H1 (cell line): ENCODE results near the gene MICALL2. TPM values are rescaled to one million over a fixed set of nuclear protein-coding genes. Genes with fewer than 3 reads are reported as not detected.

Source experiments
- CTCF ChIA-PET: fragments of 300-600 bp; sonication (Branson Sonifier 250); formaldehyde crosslinking; loops from one replicate; lab custom pipeline; 2021; ENCODE audit not compliant: partially characterized antibody; lab: Charles Lee
- POLR2A ChIA-PET: fragments of 300-600 bp; sonication (Branson Sonifier 250); formaldehyde crosslinking; loops from one replicate; lab custom pipeline; 2021; ENCODE audit warnings: inconsistent platforms; ENCODE audit not compliant: partially characterized antibody; lab: Charles Lee
- DNase-seq, 2 experiments: peaks; one replicate each; pipeline versions ENCODE4 v3.0.0 to v3.0.0-alpha.2; 2010 to 2022; ENCODE audit warnings: low spot score in 2 of 2, low read depth in 1 of 2, mixed read lengths in 1 of 2
- FAIRE-seq: peaks from 2 replicates; lab custom pipeline; 2011; peaks lifted over from hg19 to GRCh38; lab: Jason Lieb, UNC
- H2AFZ ChIP-seq: 2 replicates; pipeline ENCODE4 v1.8.1; 2012; ENCODE audit warnings: low read length, inconsistent platforms
- H2AK5ac ChIP-seq: 2 replicates; pipeline ENCODE4 v1.6.1; 2013; ENCODE audit warnings: low read depth, low read length
- H2BK120ac ChIP-seq: replicated peaks from 2 replicates; pipeline ENCODE3; 2013; ENCODE audit warnings: low read depth, low read length, inconsistent platforms
- H2BK12ac ChIP-seq: 2 replicates; pipeline ENCODE4 v1.6.1; 2013; ENCODE audit warnings: low read depth, low read length
- H2BK15ac ChIP-seq: 2 replicates; pipeline ENCODE4 v1.6.1; 2013; ENCODE audit warnings: low read length
- H2BK20ac ChIP-seq: 2 replicates; pipeline ENCODE4 v1.6.1; 2013; ENCODE audit warnings: low read length
- H2BK5ac ChIP-seq: 2 replicates; pipeline ENCODE4 v1.6.1; 2013; ENCODE audit warnings: low read depth, low read length
- H3K14ac ChIP-seq: 2 replicates; pipeline ENCODE4 v1.6.1; 2013; ENCODE audit warnings: inconsistent platforms; ENCODE audit not compliant: insufficient read length
- H3K18ac ChIP-seq: 2 replicates; pipeline ENCODE4 v1.6.1; 2013; ENCODE audit warnings: low read length; ENCODE audit errors: extremely low read depth
- H3K23ac ChIP-seq: 2 replicates; pipeline ENCODE4 v1.6.1; 2013; ENCODE audit warnings: inconsistent platforms; ENCODE audit not compliant: insufficient read length
- H3K23me2 ChIP-seq: 2 replicates; pipeline ENCODE4 v1.6.1; 2013; ENCODE audit warnings: low read depth, low read length
- H3K27ac ChIP-seq: 2 replicates; pipeline ENCODE4 v1.6.1; 2011; ENCODE audit warnings: low read depth, low read length, inconsistent platforms
- H3K27me3 ChIP-seq, 4 experiments: replicated peaks in 1 of 4; 1 replicate in 1 of 4; 2 replicates in 3 of 4; pipeline versions ENCODE4 v1.6.1 to v1.8.1; 2011 to 2013; ENCODE audit warnings: low read length in 3 of 4, mild to moderate bottlenecking in 3 of 4, inconsistent platforms in 2 of 4, mixed read lengths in 2 of 4, moderate library complexity in 1 of 4; ENCODE audit not compliant: control insufficient read depth in 3 of 4, insufficient read depth in 3 of 4; ENCODE audit errors: extremely low read depth in 1 of 4
- H3K36me3 ChIP-seq, 4 experiments: 2 replicates each; pipeline versions ENCODE4 v1.6.1 to v1.8.1; 2011 to 2013; ENCODE audit warnings: mild to moderate bottlenecking in 4 of 4, low read length in 3 of 4, moderate library complexity in 2 of 4, control low read depth in 1 of 4, inconsistent platforms in 1 of 4; ENCODE audit not compliant: insufficient read depth in 4 of 4, control insufficient read depth in 2 of 4
- H3K4ac ChIP-seq: replicated peaks from 2 replicates; pipeline ENCODE3; 2013; ENCODE audit warnings: low read length, low read depth, mixed read lengths, inconsistent platforms; ENCODE audit not compliant: insufficient read length
- H3K4me1 ChIP-seq, 4 experiments: replicated peaks in 1 of 4; 1 replicate in 1 of 4; 2 replicates in 3 of 4; pipeline versions ENCODE4 v1.6.1 to v1.8.1; 2011 to 2013; ENCODE audit warnings: low read length in 3 of 4, inconsistent platforms in 2 of 4, mixed read lengths in 1 of 4; ENCODE audit not compliant: insufficient read depth in 4 of 4, control insufficient read depth in 3 of 4
- H3K4me2 ChIP-seq, 2 experiments: 2 replicates each; pipeline versions ENCODE4 v1.6.1 to v1.8.1; 2011 to 2013; ENCODE audit warnings: low read depth in 2 of 2, low read length in 2 of 2, control low read depth in 1 of 2, inconsistent platforms in 1 of 2, mild to moderate bottlenecking in 1 of 2; ENCODE audit not compliant: insufficient read depth in 1 of 2
- H3K4me3 ChIP-seq, 4 experiments: fragments of 200-600, 300-600 bp in 1 of 4; sonication (generic), shearing (Covaris generic), sonication (Bioruptor Twin) in 1 of 4; 2 replicates each; pipeline versions ENCODE4 v1.5.1 to v1.8.1; 2011 to 2016; ENCODE audit warnings: low read length in 4 of 4, low read depth in 3 of 4, control low read depth in 2 of 4, inconsistent platforms in 2 of 4, mild to moderate bottlenecking in 2 of 4, mixed read lengths in 1 of 4, moderate library complexity in 1 of 4; ENCODE audit not compliant: insufficient read depth in 2 of 4; ENCODE audit errors: extremely low read depth in 1 of 4
- H3K56ac ChIP-seq: replicated peaks from 2 replicates; pipeline ENCODE3; 2013; ENCODE audit warnings: low read depth, mild to moderate bottlenecking, mixed read lengths, low read length, inconsistent platforms; ENCODE audit not compliant: insufficient read length
- H3K79me1 ChIP-seq: 2 replicates; pipeline ENCODE4 v1.6.1; 2013; ENCODE audit warnings: low read depth, low read length, control low read depth
- H3K79me2 ChIP-seq, 2 experiments: 2 replicates each; pipeline versions ENCODE4 v1.6.1 to v1.8.1; 2012 to 2013; ENCODE audit warnings: low read length in 2 of 2, mild to moderate bottlenecking in 2 of 2, inconsistent platforms in 1 of 2; ENCODE audit not compliant: insufficient read depth in 2 of 2, control insufficient read depth in 1 of 2
- H3K9ac ChIP-seq, 4 experiments: replicated peaks in 1 of 4; 1 replicate in 1 of 4; 2 replicates in 3 of 4; pipeline versions ENCODE4 v1.6.1 to v1.8.1; 2011 to 2013; ENCODE audit warnings: low read depth in 3 of 4, low read length in 3 of 4, control low read depth in 2 of 4, mild to moderate bottlenecking in 2 of 4, moderate library complexity in 2 of 4, inconsistent platforms in 1 of 4; ENCODE audit errors: extremely low read depth in 1 of 4
- H3K9me3 ChIP-seq, 2 experiments: 2 replicates each; pipeline versions ENCODE4 v1.6.1 to v1.8.1; 2012 to 2013; ENCODE audit warnings: mild to moderate bottlenecking in 2 of 2, moderate library complexity in 2 of 2, control low read depth in 1 of 2, inconsistent platforms in 1 of 2, low read depth in 1 of 2, low read length in 1 of 2, mixed read lengths in 1 of 2; ENCODE audit not compliant: insufficient read depth in 2 of 2
- H4K20me1 ChIP-seq, 2 experiments: replicated peaks in 1 of 2; 2 replicates each; pipeline versions ENCODE3 to v1.8.1; 2011 to 2013; ENCODE audit warnings: inconsistent platforms in 2 of 2, low read length in 2 of 2, mild to moderate bottlenecking in 1 of 2; ENCODE audit not compliant: insufficient read depth in 2 of 2, control insufficient read depth in 1 of 2
- H4K5ac ChIP-seq: 2 replicates; pipeline ENCODE4 v1.6.1; 2013; ENCODE audit warnings: low read length, low read depth, mixed read lengths, inconsistent platforms; ENCODE audit not compliant: insufficient read length
- H4K8ac ChIP-seq: 2 replicates; pipeline ENCODE4 v1.8.0; 2013; ENCODE audit warnings: mild to moderate bottlenecking, moderate library complexity, low read length, inconsistent platforms; ENCODE audit not compliant: insufficient read depth; ENCODE audit errors: extremely low read depth
- H4K91ac ChIP-seq: replicated peaks from 2 replicates; pipeline ENCODE3; 2013; ENCODE audit warnings: low read length, mixed read lengths, inconsistent platforms; ENCODE audit not compliant: insufficient read length
- BRCA1 ChIP-seq: IDR thresholded peaks from 2 replicates; pipeline ENCODE4 v1.6.1; 2012; ENCODE audit warnings: low read depth, low read length, improper control_type of control experiment
- FOSL1 ChIP-seq: IDR thresholded peaks from 2 replicates; pipeline ENCODE4 v1.6.1; 2011; ENCODE audit warnings: mild to moderate bottlenecking, low read depth, low read length, moderate library complexity; ENCODE audit not compliant: insufficient read depth
- POU5F1 ChIP-seq: IDR thresholded peaks from 2 replicates; pipeline ENCODE4 v1.6.1; 2011; ENCODE audit warnings: low read depth, mild to moderate bottlenecking, low read length, moderate library complexity
- RBBP5 ChIP-seq: IDR thresholded peaks from 2 replicates; pipeline ENCODE4 v1.7.1; 2012; ENCODE audit warnings: low read depth, mild to moderate bottlenecking, inconsistent platforms, low read length, moderate library complexity, borderline replicate concordance
- SIX5 ChIP-seq: IDR thresholded peaks from 2 replicates; pipeline ENCODE4 v1.6.1; 2011; ENCODE audit warnings: mild to moderate bottlenecking, low read depth, low read length
- SP4 ChIP-seq: IDR thresholded peaks from 2 replicates; pipeline ENCODE4 v1.6.1; 2012; ENCODE audit warnings: low read length, inconsistent platforms
- ZNF274 ChIP-seq: IDR thresholded peaks from 2 replicates; pipeline ENCODE4 v1.7.0; 2012; ENCODE audit warnings: low read length, borderline replicate concordance; ENCODE audit errors: extremely low read depth
- WGBS, 2 experiments: shearing (Covaris generic) in 1 of 2; methylation state at CpG; one replicate each; pipeline versions ENCODE4 v1.1.6 to v1.1.7; 2013 to 2015; ENCODE audit warnings: low lambda C conversion rate in 2 of 2, mixed read lengths in 2 of 2, inconsistent platforms in 1 of 2, low coverage in 1 of 2, missing lambda C conversion rate in 1 of 2; ENCODE audit not compliant: insufficient replicate concordance in 2 of 2, insufficient coverage in 1 of 2, insufficient read length in 1 of 2; ENCODE audit errors: extremely low coverage in 1 of 2, missing lambda C conversion rate in 1 of 2; 5-methylcytosine and 5-hydroxymethylcytosine counted together
- polyA plus RNA-seq, 7 experiments: library from polyadenylated mRNA; depleted of rRNA in 3 of 7; stranded (reverse) in 5 of 7; unstranded in 2 of 7; fragments of >200 nt in 5 of 7; fragments of 200-250 nt in 2 of 7; gene quantifications; 1 replicate in 5 of 7; 2 replicates in 1 of 7; 4 replicates in 1 of 7; pipeline versions ENCODE4 v1.2.1 to v1.2.3, GENCODE V29; 2011 to 2013; ENCODE audit warnings: missing spikeins in 2 of 7, mixed read lengths in 2 of 7
- total RNA-seq: library from RNA; stranded (reverse); fragmentation: NEBNext Ultra II Directional; extraction: Animal tissue kit (Norgen Biotek cat#: 25700); gene quantifications from 2 replicates; pipeline ENCODE4 v1.2.1, GENCODE V29; 2021

The MICALL2 gene
- total and polyA plus RNA-seq, 2 of the 8 experiments (the other 6 are each of a cell fraction or from before 2014, with no cell fraction given) = 5.3 to 8.5 TPM

DNA sequence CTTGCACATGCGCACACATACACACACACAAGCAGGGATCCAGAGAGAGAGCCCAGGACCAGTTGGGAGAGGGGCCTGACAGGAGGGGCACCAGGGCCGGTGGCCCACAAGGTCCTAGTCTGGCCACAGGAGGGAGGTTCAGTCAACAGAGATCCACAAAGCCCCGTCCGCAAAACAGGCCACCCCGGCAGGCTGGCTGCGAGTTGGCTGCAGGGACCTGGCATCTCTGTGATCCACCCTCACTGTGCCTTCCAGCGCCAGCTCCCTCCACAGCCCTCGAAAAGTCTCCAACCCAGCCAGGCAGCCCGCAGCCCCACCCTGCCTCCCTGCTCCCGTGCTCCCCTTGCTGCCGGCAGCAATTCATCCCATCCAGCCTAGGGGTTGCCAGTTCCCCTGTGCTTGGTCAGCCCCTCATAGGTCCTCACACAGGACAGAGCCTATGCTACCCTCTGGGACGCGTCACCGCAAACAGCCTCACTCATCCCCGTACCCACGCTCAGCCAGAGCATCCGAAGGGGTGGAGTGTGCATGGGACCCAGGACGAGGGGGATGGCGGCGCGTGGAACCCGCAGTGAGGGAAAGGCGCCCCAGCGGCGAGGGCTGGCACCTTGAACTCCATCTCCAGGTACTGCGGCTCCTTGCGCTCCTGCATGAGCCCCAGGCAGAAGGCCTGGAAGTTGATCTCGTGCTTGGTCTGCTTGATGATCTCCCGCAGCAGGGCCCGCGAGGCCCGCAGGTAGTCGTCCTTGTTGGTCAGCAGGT, 37.4 kb upstream of the MICALL2 start:
- Histone ChIP-seq H2BK12ac (no peak overlapping the region), H3K23me2 (no peaks in the 10 kb centered on the region), H3K4me1 (no peaks in the 10 kb centered on the region), H2AFZ (no peak overlapping the region), H3K4me3 (no peak overlapping the region), H3K9me3 (no peaks in the 10 kb centered on the region), H3K9ac (no peak overlapping the region), H2AK5ac (no peak overlapping the region), H3K79me2 (peaks cover 0 to 5% of the 10 kb centered on the region in 2 experiments; a peak in 1 of 4 replicates), H3K14ac (no peak overlapping the region), H3K4ac (no peak overlapping the region), H3K27me3 (no peaks in the 10 kb centered on the region), H3K23ac (no peak overlapping the region), H2BK20ac (no peak overlapping the region), H3K18ac (no peak overlapping the region), H4K5ac (no peak overlapping the region), H3K4me2 (no peak overlapping the region), H4K8ac (no peak overlapping the region), H3K36me3 (peaks cover 8 to 79% (median 43%) of the 10 kb centered on the region in 4 experiments; a peak in 6 of 8 replicates), H4K91ac (no peak overlapping the region), H2BK15ac (no peak overlapping the region), H3K79me1 (peaks cover 3% of the 10 kb centered on the region; the same call in 1 of the 2 replicates), H4K20me1 (peaks cover 10 to 11% of the 10 kb centered on the region in 2 experiments), H3K27ac (no peak overlapping the region), H3K56ac (no peak overlapping the region), H2BK5ac (no peak overlapping the region), H2BK120ac (no peak overlapping the region)
- WGBS, 2 experiments = 93% methylated on average over 29 of the region's 33 CpGs; no CpG with 5 or more reads in 1 of the 2 experiments
- no peak for FAIRE-seq
- DNase-seq = no peak
- TF ChIP-seq SP4 = no peak
- TF ChIP-seq ZNF274 = no peak
- no peak for TF ChIP-seq SIX5
- no peak for TF ChIP-seq POU5F1
- no peak for TF ChIP-seq FOSL1
- no peak for TF ChIP-seq BRCA1
- TF ChIP-seq RBBP5 = no peak
- POLR2A ChIA-PET = interaction anchor here (1.3 to 1.4 kb wide), 2 partner anchors 17 to 25 kb away, joined by 3 to 4 read pairs; no protein-coding TSS in a partner anchor
- CTCF ChIA-PET = interaction anchor here (2.3 kb wide), 1 partner anchor 22 kb away, joined by 8 read pairs; no protein-coding TSS in a partner anchor
